GM18519 (cell line): ENCODE measurements around the gene ZNF500.

ENCODE experiments used
- ATAC-seq: cut with Tn5 transposase; IDR thresholded peaks from one replicate; pipeline ENCODE4 v1.9.1; 2021; ENCODE audit warnings: mild to moderate bottlenecking, moderate library complexity; ENCODE audit not compliant: unreplicated experiment, low FRiP score

ZNF500 gene

GRCh38 chr16:4775005-4775404, 8.0 kb upstream of the ZNF500 start:
- ATAC-seq = no peak

GRCh38 chr16:4772351-4772750, 5.4 kb upstream of the ZNF500 start:
- ATAC-seq = no peak

DNA sequence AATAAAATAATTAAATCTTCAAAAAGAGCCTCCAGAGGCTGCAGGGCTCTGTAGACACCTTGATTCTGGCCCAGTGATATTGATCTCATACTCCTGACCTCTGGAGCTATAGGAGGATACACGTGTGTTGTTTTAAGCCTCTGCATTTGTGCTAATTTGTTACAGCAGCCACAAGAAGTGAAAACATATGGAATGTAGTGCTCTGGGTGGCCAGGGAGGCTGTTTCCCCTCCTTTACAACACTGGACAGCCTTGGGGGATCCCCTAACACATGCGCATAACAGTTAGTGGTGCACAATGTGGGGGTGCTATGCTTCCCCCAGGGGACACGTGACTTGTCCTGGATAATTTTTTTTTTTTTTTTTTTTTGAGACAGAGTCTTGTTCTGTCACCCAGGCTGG, 4.7 kb upstream of the ZNF500 start:
- ATAC-seq = no peak

DNA sequence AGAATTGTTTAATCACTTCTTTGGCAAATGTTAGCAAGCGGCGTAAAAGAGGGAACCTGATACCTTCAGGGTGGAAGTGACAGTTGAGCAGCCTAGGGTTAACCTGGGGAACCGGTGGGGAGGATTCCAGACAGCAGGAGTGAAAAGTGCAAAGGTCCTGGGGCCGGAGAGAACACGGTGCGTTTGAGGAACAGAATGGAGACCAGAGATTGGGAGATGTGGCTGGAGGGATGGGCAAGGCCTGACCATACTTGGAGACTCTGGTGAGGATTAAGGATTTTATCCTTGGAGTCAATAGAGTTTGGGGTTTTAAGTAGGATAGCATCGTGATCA, 2.3 kb upstream of the ZNF500 start:
- ATAC-seq = no peak

DNA sequence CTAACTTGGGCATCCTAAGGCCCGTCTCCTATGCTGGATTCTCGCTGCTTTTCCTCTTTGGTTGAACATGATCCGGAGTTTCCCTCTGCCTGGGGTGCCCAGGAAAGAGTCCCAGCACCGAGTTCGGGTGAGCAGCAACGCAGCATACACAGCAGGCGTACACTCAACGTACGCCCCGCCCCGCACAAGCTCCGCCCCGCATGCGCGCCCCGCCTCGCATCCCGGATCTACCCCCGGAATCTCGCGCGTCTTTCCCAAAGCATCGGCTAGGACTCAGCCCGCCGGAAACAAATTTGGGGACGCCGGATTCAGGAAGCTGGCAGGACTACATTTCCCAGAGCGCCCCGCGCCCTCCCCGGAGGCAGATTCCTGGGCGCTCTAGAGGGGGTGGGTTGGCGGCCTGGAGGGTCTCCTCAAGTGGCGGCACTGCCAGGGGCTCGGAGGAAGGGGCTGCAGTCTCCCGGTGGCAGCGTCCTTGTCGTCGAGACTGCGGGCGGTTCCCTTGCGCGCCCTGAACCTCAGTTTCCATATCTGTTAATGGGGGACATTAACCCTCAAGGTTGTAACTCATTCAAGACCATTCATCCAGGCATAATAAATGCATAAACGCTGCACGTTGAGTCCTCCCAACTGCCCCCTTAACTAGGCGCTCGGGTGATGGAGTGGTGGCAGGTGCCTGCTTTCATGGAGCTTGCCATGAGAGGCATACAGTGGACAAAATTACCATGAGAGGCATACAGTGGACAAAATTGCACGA, 1.8 kb upstream of the ZNF500 start:
- peak; percentile 44 for ATAC-seq

GRCh38 chr16:4767872-4768548, 1.0 kb upstream of the ZNF500 start:
- ATAC-seq = no peak

DNA sequence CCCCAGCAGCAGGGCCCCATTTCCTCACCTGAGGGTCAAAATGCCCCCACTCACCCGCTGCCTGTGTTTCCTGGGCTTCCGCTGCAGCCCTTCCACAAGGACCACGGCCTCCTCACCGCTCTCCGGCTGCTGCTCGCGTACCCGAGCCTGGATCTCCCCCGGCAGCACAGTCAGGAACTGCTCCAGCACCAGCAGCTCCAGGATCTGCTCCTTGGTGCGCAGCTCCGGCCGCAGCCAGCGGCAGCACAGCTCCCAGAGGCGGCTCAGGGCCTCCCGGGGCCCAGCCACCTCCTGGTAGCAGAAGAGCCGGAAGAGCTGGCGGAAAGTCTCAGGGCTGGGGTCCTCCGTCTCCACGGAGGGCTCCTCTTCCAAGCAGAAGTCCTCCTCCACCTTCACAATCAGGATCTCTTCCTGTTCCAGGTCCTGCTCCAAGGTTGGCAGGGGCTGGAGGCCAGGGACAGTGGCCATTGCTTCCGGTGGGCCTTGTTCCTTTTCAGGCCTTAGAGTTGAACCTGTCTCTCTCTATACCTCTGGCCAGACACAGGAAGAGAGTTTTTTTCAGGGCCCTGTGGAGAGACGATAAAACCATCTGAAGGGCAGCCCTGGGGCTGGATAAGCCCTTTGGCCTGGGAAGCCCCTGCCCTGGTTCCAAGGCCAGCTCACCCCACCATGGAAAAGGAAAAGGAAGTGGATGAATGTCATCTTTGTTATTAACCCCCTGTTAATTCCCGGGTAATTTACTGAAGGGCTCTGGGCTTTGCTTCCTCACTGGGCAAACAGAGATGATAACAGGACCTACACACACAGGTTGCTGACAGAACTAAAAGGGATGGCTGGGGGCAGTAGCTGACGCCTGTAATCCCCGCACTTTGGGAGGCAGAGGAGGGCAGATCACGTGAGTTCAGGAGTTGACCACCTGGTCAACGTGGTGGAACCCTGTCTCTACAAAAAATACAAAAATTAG, 1.2 kb downstream of the ZNF500 start:
- no peak for ATAC-seq

GRCh38 chr16:4763791-4764190, 3.2 kb downstream of the ZNF500 start:
- ATAC-seq = no peak

- ATAC-seq = no peak
Measured at GRCh38 chr16:4762205-4762604, 4.8 kb downstream of the ZNF500 start.

- no peak for ATAC-seq
Measured at GRCh38 chr16:4760221-4760910, 6.6 kb downstream of the ZNF500 start.

GRCh38 chr16:4755687-4756086, 11.3 kb downstream of the ZNF500 start:
- no peak for ATAC-seq

- ATAC-seq = no peak
Measured at GRCh38 chr16:4754865-4755264, 12.1 kb downstream of the ZNF500 start.

- no peak for ATAC-seq
Measured at GRCh38 chr16:4753227-4753626, 13.7 kb downstream of the ZNF500 start.

DNA sequence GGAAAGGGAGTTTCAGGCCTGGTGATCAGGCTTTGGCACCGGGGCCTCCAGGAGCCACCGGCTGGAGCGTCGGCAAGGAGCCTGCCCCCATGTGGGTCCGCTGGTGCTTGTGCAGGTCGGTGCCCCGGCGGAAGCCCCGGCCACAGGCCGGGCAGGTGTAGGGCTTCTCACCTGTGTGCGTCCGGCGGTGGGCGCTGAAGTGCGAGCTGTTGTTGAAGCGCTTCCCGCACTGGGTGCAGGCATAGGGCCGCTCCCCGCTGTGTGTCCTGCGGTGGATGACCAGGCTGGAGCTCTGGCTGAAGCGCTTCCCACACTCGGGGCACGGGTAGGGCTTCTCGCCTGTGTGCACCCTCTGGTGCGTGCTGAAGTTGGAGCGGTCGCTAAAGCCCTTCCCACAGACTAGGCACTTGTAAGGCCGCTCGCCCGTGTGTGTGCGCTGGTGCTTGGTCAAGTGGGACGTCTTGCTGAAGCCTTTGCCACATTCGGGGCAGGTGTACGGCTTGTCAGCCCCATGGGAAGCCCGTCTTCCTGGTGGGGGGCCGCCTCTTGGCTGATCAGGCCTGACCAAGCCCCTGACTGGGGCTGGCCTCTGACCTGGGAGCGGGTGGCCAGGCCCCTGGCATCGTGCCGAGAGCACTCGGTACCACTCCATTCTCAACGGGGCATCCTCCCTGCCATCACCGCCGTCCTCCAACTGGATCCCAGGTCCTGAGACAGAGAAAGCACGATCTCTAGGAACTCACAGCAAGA, 14.4 kb downstream of the ZNF500 start:
- ATAC-seq = no peak

DNA sequence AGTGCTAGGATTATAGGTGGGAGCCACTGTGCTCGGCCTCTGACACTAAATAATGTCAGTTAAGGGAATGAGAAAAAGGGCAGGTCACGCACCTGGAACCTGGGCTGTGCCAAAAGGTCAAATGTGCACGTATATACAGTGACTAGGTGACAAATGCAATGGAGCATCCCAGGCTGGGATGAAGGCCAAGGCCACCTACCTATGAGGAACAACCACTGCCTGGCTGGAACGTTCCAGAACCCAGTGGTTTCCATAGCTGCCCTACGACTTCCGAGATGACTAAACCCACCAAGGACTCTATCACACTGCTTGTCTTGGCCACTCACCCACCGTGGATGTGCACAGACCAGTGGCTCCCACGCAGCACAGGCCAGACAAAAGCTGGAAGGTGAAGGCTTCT, 16.1 kb downstream of the ZNF500 start:
- ATAC-seq = no peak

- ATAC-seq = no peak
Measured at GRCh38 chr16:4749700-4750257, 17.2 kb downstream of the ZNF500 start.

DNA sequence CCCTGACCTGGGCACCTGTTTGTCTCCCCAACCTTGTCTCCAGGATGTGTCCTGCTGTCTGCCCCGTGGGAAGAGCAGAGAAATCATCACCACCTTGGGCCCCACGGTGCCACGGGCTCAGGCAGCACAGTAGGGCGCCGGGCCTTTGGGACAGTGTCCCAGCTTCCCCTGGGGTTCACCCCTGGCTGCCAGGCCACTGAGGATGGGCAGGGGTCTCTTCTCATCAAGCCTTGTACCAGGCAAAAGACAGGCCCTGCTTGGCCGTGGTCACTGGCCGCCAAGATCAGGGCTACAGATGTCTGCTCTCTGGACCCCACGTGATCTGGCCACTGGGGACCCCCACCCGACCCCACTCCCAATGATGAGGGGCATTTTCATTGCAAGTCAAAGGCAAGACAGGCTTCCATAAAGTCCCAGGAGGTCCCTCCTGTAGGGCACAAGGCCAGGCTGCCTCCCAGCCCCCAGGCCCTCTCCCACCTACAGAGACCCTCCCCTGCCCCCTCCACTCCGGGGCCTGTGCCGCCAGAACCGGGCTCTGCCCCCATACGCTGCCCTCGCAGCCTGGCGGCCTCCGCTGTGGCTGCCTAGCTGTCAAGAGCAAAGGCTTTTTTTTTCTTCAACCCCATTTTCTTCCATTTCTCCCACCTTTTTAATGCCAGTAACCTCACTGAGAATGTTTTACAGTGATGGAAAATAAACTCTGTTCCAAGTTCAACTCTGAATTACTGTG, 18.1 kb downstream of the ZNF500 start:
- ATAC-seq = no peak

- no peak for ATAC-seq
Measured at GRCh38 chr16:4747906-4748681, 18.9 kb downstream of the ZNF500 start.
